CD14-positive monocyte (primary cell): ENCODE results near the gene TRAM2. TPM values are rescaled to one million over a fixed set of nuclear protein-coding genes. Genes with fewer than 3 reads are reported as not detected.

Experiments used
- DNase-seq, 3 donors: peaks; one replicate each; pipeline ENCODE4 v3.0.0-alpha.2; 2011 to 2022
- H2AFZ ChIP-seq: 2 replicates; pipeline ENCODE4 v1.6.0; 2012; ENCODE audit warnings: mild to moderate bottlenecking, low read depth, low read length, inconsistent platforms; ENCODE audit not compliant: insufficient read depth, poor library complexity, severe bottlenecking
- H3K27ac ChIP-seq, 2 donors: 1 replicate in 1 of 2; 2 replicates in 1 of 2; pipeline ENCODE4 v1.5.1; 2012 to 2013; ENCODE audit warnings: low read length in 2 of 2, control low read depth in 1 of 2, inconsistent platforms in 1 of 2, low read depth in 1 of 2, mild to moderate bottlenecking in 1 of 2
- H3K27me3 ChIP-seq, 2 donors: one replicate each; pipeline versions ENCODE4 v1.6.0 to v1.6.1; 2011 to 2013; ENCODE audit warnings: low read length in 2 of 2; ENCODE audit not compliant: control insufficient read depth in 2 of 2, insufficient read depth in 2 of 2
- H3K36me3 ChIP-seq, 2 donors: replicated peaks in 1 of 2; 1 replicate in 1 of 2; 2 replicates in 1 of 2; pipeline versions ENCODE4 v1.5.1 to v1.6.1; 2012 to 2013; ENCODE audit warnings: low read length in 2 of 2, control low read depth in 1 of 2, inconsistent platforms in 1 of 2, mild to moderate bottlenecking in 1 of 2; ENCODE audit not compliant: insufficient read depth in 2 of 2, control insufficient read depth in 1 of 2
- H3K4me1 ChIP-seq, 2 donors: 1 replicate in 1 of 2; 2 replicates in 1 of 2; pipeline versions ENCODE4 v1.5.1 to v1.6.1; 2012 to 2013; ENCODE audit warnings: low read length in 2 of 2, control low read depth in 1 of 2, inconsistent platforms in 1 of 2, mild to moderate bottlenecking in 1 of 2, moderate library complexity in 1 of 2; ENCODE audit not compliant: insufficient read depth in 2 of 2, control insufficient read depth in 1 of 2
- H3K4me2 ChIP-seq: replicated peaks from 2 replicates; pipeline ENCODE3; 2012; ENCODE audit warnings: low read length, moderate library complexity, mild to moderate bottlenecking; ENCODE audit not compliant: poor library complexity, severe bottlenecking; ENCODE audit errors: extremely low read depth
- H3K4me3 ChIP-seq, 3 experiments: fragments of 200-600 bp in 1 of 3; sonication (generic) in 1 of 3; replicated peaks in 1 of 3; 1 replicate in 2 of 3; 2 replicates in 1 of 3; pipeline ENCODE4 v1.5.1; 2011 to 2013; ENCODE audit warnings: low read length in 3 of 3, mild to moderate bottlenecking in 3 of 3, control low read depth in 2 of 3, low read depth in 2 of 3, inconsistent platforms in 1 of 3, moderate library complexity in 1 of 3
- H3K79me2 ChIP-seq: 2 replicates; pipeline ENCODE4 v1.6.0; 2012; ENCODE audit warnings: mild to moderate bottlenecking, control low read depth, inconsistent platforms, low read length, moderate library complexity; ENCODE audit not compliant: insufficient read depth
- H3K9ac ChIP-seq: 2 replicates; pipeline ENCODE4 v1.6.0; 2017; ENCODE audit warnings: low read length, mild to moderate bottlenecking; ENCODE audit not compliant: insufficient read depth, poor library complexity, severe bottlenecking
- H3K9me3 ChIP-seq, 2 donors: replicated peaks in 1 of 2; 1 replicate in 1 of 2; 2 replicates in 1 of 2; pipeline versions ENCODE4 v1.5.1 to v1.6.1; 2012 to 2013; ENCODE audit warnings: low read length in 2 of 2, control low read depth in 1 of 2; ENCODE audit not compliant: control insufficient read depth in 1 of 2, insufficient read depth in 1 of 2
- H4K20me1 ChIP-seq: 2 replicates; pipeline ENCODE4 v1.6.0; 2012; ENCODE audit warnings: mild to moderate bottlenecking, low read length, control low read depth, moderate library complexity; ENCODE audit not compliant: insufficient read depth
- H3K27ac Mint-ChIP-seq, 7 donors: one replicate each; pipeline ENCODE4 v1.8.0; 2020; ENCODE audit warnings: mild to moderate bottlenecking in 7 of 7, mixed read lengths in 7 of 7, moderate library complexity in 6 of 7, inconsistent platforms in 2 of 7
- H3K27me3 Mint-ChIP-seq, 3 donors: one replicate each; pipeline ENCODE4 v1.8.0; 2021 to 2022; ENCODE audit warnings: low read depth in 3 of 3, mild to moderate bottlenecking in 3 of 3, mixed read lengths in 3 of 3, moderate library complexity in 3 of 3, inconsistent platforms in 1 of 3
- H3K36me3 Mint-ChIP-seq, 2 donors: one replicate each; pipeline ENCODE4 v1.8.0; 2020; ENCODE audit warnings: mixed read lengths in 2 of 2, inconsistent platforms in 1 of 2, mild to moderate bottlenecking in 1 of 2
- H3K4me1 Mint-ChIP-seq: one replicate; pipeline ENCODE4 v1.8.0; 2020; ENCODE audit warnings: mild to moderate bottlenecking, mixed read lengths
- H3K4me3 Mint-ChIP-seq, 2 donors: one replicate each; pipeline ENCODE4 v1.8.0; 2020; ENCODE audit warnings: mild to moderate bottlenecking in 2 of 2, mixed read lengths in 2 of 2, moderate library complexity in 1 of 2
- H3K9me3 Mint-ChIP-seq, 7 donors: one replicate each; pipeline ENCODE4 v1.8.0; 2020 to 2022; ENCODE audit warnings: mixed read lengths in 7 of 7, mild to moderate bottlenecking in 6 of 7, moderate library complexity in 6 of 7, inconsistent platforms in 2 of 7
- WGBS: methylation state at CpG from one replicate; pipeline ENCODE4 v1.1.5; 2013; ENCODE audit warnings: missing lambda C conversion rate; ENCODE audit not compliant: insufficient coverage; 5-methylcytosine and 5-hydroxymethylcytosine counted together
- intact Hi-C, 2 donors: fragments of 100-400 bp; cut with micrococcal nuclease; formaldehyde crosslinking; loops; one replicate each; pipeline versions ENCODE4 v1.15.0 to v1.15.1; 2023
- polyA plus RNA-seq, 3 donors: library from polyadenylated mRNA; depleted of rRNA in 1 of 3; unstranded in 2 of 3; stranded (reverse) in 1 of 3; fragments of 300-500 nt in 2 of 3; fragments of >200 nt in 1 of 3; fragmentation: Illumina TruSeq in 2 of 3; gene quantifications; 1 replicate in 2 of 3; 2 replicates in 1 of 3; pipeline ENCODE4 v1.2.3, GENCODE V29; 2012 to 2021
- TF ChIP-seq, protein P1 (sequence below): fragments of 200-600 bp; IDR thresholded peaks from one replicate; pipeline ENCODE4 v1.8.0; 2022; ENCODE audit warnings: antibody characterized with exemption, mild to moderate bottlenecking

TRAM2 gene
- polyA plus RNA-seq, 3 donors = 4.7 to 11.7 (median 5.9) TPM

DNA sequence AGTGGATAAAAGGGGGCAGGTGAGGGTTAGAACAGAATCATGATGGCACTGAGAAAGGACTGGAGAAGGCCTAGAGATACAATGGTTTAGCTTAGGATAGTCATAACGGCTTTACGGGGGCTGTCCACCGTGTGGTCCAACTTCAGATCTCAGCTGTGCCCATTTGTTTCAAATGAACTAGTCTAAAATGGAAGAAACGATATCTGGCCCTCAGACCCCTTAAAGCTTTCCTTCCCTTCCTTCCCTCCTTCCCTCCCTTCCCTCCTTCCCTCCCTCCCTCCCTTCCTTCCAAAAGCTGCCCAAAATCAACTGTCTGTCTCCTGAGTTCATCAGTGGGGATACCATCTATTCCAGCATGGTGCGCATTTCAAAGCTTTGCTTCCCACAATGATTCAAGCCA is 27.9 kb downstream of the TRAM2 start:
- Histone ChIP-seq H3K9ac (no peak overlapping the region), H3K4me2 (no peak overlapping the region), H3K27me3 (no peaks in the 10 kb centered on the region), H3K4me3 (no peak overlapping the region), H3K79me2 (peaks cover 78% of the 10 kb centered on the region), H3K4me1 (no peaks in the 10 kb centered on the region), H3K27ac (no peak overlapping the region), H3K9me3 (no peaks in the 10 kb centered on the region), H3K36me3 (peaks cover 4 to 39% of the 10 kb centered on the region in 2 donors), H4K20me1 (peaks cover 95% of the 10 kb centered on the region), H2AFZ (no peak overlapping the region)
- peaks cover 25 to 41% of the 10 kb centered on the region in 2 donors for H3K36me3 Mint-ChIP-seq
- H3K27me3 Mint-ChIP-seq = peaks cover 0 to 4% (median 0%) of the 10 kb centered on the region in 3 donors
- TF ChIP-seq, protein P1, sequence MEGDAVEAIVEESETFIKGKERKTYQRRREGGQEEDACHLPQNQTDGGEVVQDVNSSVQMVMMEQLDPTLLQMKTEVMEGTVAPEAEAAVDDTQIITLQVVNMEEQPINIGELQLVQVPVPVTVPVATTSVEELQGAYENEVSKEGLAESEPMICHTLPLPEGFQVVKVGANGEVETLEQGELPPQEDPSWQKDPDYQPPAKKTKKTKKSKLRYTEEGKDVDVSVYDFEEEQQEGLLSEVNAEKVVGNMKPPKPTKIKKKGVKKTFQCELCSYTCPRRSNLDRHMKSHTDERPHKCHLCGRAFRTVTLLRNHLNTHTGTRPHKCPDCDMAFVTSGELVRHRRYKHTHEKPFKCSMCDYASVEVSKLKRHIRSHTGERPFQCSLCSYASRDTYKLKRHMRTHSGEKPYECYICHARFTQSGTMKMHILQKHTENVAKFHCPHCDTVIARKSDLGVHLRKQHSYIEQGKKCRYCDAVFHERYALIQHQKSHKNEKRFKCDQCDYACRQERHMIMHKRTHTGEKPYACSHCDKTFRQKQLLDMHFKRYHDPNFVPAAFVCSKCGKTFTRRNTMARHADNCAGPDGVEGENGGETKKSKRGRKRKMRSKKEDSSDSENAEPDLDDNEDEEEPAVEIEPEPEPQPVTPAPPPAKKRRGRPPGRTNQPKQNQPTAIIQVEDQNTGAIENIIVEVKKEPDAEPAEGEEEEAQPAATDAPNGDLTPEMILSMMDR = no peak
- WGBS = 100% methylated on average over 4 of the region's 5 CpGs
- intact Hi-C loops = no loop called here
- no peak overlapping the region for H3K27ac Mint-ChIP-seq
- peaks cover 24% of the 10 kb centered on the region for H3K4me1 Mint-ChIP-seq
- no peak overlapping the region for H3K4me3 Mint-ChIP-seq
- DNase-seq = no peak
- no peaks in the 10 kb centered on the region for H3K9me3 Mint-ChIP-seq

DNA sequence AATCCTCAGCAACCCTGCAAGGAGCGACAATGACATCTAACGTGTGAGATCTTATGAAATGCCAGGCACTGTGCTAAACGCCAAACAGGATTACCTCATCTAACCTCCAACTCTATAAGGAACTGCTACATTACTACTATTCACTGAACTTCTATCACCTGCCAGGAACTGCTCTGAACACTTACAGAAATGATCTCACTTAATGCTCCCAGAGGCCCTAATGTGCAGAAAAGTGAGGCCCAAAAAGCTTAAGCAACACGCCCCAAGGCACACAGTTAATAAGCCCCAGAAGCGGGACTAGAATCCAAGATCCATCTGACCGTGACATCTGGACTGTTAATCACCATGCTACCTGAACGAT is 28.5 kb downstream of the TRAM2 start:
- no peak overlapping the region for H2AFZ ChIP-seq
- H3K27me3 ChIP-seq = no peaks in the 10 kb centered on the region
- no peak overlapping the region for H3K4me2 ChIP-seq
- peaks cover 81% of the 10 kb centered on the region for H3K79me2 ChIP-seq
- H3K4me3 Mint-ChIP-seq = no peak overlapping the region
- H3K27ac ChIP-seq = no peak overlapping the region
- peaks cover 95% of the 10 kb centered on the region for H4K20me1 ChIP-seq
- intact Hi-C loops = no loop called here
- no peaks in the 10 kb centered on the region for H3K9me3 ChIP-seq
- no peak overlapping the region for H3K9ac ChIP-seq
- DNase-seq = no peak
- H3K27ac Mint-ChIP-seq = no peak overlapping the region
- peaks cover 4 to 46% of the 10 kb centered on the region in 2 donors for H3K36me3 ChIP-seq
- whole genome bisulfite sequencing = 69% methylated on average over 7 of the region's 7 CpGs
- H3K9me3 Mint-ChIP-seq = no peaks in the 10 kb centered on the region
- H3K4me1 ChIP-seq = no peaks in the 10 kb centered on the region
- TF ChIP-seq, protein P1 = no peak
- no peak overlapping the region for H3K4me3 ChIP-seq
- H3K36me3 Mint-ChIP-seq = peaks cover 30 to 43% of the 10 kb centered on the region in 2 donors
- H3K27me3 Mint-ChIP-seq = peaks cover 0 to 2% (median 0%) of the 10 kb centered on the region in 3 donors
- H3K4me1 Mint-ChIP-seq = peaks cover 24% of the 10 kb centered on the region
